GM18870 (cell line): Measurements from ENCODE around the gene CD99.

ENCODE experiments used
- ATAC-seq: cut with Tn5 transposase; IDR thresholded peaks from one replicate; pipeline ENCODE4 v1.9.1; 2021; ENCODE audit warnings: moderate library complexity; ENCODE audit not compliant: unreplicated experiment

CD99 gene

GRCh38 chrX:2697741-2698299 lies 6.7 kb downstream of the CD99 start:
- no peak for ATAC-seq

- no peak for ATAC-seq
Measured at GRCh38 chrX:2698604-2699003, 7.5 kb downstream of the CD99 start.

- no peak for ATAC-seq
Measured at GRCh38 chrX:2699959-2700358, 8.9 kb downstream of the CD99 start.

DNA sequence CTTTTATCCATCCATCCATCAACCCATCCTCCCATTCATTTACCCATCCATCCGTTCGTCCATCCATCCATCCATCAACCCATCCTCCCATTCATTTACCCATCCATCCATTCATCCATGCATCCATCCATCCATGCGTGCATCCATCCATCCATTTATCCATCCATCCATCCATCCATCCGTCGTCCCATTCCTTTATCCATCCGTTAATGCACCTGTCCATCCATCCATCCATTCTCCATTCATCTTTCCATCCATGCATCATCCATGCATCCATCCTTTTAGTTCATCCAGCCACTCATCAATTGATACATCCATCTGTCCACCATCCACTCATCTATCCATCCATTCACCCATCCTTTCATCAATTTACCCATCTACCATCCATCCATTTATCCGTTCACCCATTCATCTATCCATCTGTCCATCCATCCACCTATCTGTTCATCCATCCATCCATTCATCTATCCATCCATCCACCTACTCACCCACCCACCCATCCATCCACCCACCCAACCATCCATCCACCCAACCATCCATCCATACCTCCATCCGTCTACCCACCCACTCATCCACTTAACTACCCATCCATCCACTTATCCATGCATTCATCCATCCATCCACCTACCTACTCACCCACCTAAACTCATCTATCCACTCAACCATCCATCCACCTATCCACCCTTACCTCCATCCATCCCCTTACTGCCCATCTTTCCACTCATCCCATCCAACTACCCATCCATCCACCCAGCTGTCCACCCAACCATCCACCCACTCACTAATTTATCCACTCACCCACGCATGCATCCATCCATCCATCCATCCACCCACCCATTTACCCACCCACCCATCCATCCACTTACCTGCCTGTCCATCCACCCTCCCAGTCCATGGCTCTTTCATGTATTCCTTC lies 9.6 kb downstream of the CD99 start:
- ATAC-seq = no peak

DNA sequence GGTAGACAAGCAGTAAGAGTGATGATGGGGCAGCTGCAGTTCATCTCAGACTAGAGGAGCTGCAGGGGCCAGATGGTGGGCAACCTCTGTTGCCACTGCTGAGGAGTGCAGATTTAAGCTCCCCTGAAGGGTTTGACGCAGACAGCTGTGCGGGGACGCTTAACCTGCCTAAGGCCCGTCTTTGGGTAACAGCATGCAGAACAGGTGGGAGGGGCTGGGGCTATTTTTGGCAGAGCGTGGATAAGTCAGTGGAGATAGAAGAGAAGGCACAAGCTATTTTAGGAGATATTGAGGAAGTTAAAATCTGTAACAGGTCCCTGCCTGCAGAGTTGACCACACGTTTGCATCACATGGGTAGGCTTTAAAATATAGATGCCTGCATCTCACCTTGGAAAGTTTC lies 10.5 kb downstream of the CD99 start:
- no peak for ATAC-seq

DNA sequence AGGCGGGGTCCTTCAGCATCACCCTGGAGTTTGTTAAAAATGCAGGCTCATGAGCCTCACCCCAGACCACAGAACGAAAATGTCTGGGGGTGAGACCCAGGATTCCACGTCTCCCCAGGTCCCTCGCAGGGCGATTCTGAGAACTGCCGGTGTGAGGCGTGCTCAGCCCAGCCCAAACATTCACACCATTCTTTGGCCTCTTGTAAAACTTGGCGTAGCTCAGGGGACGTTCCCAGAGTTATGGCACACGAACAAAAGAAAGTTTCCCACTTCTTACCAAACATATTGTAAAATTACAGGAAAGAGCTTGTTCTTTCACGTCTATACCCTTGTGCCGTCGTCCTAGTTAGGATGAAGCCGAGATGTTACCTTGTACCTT lies 12.9 kb downstream of the CD99 start:
- no peak for ATAC-seq

DNA sequence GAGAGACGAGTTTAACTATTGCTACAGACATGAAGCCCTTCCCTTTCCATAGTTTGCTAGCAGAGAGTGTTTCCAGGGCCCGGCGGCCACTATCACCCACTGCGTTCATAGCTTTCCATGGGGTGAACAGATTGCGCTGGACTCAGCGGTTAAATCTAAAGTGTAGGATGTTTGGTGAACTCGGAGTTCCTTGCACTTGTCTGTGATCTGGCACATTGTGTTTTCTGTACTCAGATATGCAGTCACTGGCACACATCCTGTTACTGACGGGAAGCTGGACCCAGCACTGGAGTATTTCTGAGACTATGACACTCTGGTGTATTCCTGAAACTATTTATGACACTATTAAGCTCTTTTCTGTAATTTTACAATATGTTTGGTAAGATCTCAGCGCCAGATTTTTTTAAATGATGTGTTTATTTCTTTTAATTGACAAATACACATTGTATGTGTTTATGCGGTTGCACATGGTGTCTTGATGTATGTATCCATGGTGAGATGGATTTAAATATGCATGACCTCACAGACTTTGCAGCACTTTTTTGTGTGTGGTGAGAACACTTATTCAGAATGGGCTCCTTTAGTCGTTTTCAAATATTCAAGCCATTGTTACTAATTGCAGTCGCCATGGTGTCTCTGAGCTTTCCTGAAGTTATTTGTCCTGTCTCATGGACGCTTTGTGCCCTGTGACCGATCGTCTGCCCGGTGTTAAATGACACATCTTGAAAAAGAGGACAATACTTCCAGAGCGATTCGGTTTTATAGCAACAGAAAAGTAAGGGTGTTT lies 14.1 kb downstream of the CD99 start:
- ATAC-seq = no peak

GRCh38 chrX:2707334-2707760 lies 16.3 kb downstream of the CD99 start:
- peak; percentile 96 for ATAC-seq

- ATAC-seq = no peak
Measured at GRCh38 chrX:2708021-2708420, 16.9 kb downstream of the CD99 start.

GRCh38 chrX:2708592-2709188 lies 17.6 kb downstream of the CD99 start:
- no peak for ATAC-seq

DNA sequence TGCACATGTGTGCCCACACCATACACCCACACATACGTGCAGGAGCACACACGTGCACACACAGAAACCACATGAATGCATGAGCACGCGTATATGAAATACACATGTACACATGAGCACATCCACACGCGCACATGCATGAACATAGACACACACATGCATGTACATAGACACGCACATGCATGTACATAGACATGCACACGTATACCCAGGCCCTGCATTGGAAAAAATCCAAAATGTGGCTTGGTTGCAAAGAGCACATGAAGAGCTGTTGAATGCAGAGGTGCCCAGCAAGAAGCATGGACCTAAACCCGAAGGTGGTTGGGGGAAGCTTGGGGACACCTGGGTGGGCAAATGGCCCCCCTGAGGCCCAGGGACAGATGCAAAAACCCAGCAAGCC lies 18.5 kb downstream of the CD99 start:
- ATAC-seq = no peak

DNA sequence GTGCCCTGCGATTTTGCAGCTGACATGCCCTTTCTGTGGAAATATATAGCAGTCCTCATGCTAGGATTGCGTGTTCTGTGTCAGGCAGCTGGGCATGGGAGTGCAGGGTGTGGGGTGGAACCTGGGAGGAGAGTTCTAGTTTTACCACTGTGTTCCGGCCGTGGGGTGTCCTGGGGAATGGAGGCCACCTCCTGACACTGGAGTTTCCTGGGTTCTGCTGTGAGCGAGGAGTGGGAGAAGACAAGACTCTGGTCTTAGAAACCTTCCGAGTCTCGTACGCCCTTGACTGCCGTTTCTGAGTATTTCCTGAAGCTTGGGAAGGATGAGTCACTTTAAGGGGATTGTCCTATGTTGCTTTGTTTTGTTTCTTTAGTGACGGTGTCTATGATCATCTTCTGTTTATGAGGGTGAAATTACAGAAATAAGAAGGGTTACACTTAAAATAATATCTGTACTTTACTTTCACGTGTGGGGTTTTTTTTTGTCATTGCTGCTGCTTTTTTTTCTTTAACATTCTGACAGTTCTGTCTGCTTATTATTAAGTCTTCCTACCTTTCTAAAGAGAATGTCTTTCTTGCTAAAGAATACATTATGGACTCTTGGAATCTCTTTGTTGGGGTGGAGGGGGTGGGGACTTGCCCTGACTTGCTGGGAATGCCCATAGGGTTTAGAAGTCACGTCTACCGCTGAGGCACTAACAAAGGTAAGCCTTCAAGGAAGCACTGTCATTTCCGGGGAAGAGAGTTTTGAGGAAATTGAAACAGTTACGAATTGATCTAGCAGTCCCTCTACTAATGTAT lies 19.1 kb downstream of the CD99 start:
- no peak for ATAC-seq

DNA sequence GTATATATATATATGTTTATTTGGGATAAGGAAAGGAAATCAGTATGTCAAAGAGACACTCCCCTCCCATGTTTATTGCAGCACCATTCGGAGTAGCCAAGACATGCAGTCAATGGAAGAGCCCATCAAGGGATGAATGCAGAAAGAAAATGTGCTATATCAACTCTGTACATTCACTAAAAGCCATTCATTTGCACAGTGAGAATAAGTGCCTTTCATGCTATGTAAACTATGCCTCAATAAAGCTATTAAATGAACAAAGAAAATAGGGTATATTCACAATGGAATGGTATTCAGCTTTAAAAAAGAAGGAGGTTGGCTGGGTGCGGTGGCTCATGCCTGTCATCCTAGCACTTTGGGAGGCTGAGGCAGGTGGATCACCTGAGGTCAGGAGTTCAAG lies 20.3 kb downstream of the CD99 start:
- ATAC-seq = no peak

GRCh38 chrX:2712428-2712827 lies 21.3 kb downstream of the CD99 start:
- no peak for ATAC-seq

DNA sequence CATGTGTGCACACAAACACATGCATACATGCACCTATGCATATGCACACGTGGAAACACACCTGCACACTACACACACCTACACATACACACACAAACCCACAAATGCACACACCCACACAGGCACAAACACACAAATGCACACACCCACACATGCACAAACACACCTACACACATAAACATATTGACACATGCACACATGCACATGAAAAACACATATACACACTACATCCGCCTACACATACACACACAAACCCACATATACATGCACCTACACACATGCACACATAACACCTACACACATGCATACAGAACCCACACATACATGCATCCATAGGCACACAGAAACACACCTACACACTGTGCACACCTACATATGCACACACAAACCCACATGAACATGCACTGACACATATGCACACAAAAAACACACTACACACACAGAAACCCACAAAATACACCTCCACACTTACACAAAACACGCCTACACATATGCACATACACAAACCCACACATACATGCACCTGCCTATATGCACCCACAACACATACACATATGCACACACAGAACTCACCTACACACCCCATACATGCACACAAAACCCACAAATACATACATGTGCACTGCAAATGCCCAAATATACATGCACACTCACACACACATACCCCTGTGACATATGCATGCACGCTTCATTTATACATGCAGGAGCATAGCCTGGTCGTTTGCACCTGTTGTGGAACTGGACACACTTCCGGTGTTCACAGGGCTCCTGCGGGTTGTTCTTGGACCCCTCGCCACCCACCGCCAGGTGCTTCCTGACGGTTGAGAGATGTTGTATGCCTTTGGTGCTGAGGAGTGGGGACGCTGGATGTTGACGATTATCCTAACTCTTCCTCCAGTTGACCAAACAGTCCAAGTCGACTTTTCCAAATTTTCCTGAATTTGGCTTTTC lies 22.1 kb downstream of the CD99 start:
- no peak for ATAC-seq

- ATAC-seq = no peak
Measured at GRCh38 chrX:2714551-2714950, 23.5 kb downstream of the CD99 start.

GRCh38 chrX:2715066-2715600 lies 24.0 kb downstream of the CD99 start:
- ATAC-seq = no peak

DNA sequence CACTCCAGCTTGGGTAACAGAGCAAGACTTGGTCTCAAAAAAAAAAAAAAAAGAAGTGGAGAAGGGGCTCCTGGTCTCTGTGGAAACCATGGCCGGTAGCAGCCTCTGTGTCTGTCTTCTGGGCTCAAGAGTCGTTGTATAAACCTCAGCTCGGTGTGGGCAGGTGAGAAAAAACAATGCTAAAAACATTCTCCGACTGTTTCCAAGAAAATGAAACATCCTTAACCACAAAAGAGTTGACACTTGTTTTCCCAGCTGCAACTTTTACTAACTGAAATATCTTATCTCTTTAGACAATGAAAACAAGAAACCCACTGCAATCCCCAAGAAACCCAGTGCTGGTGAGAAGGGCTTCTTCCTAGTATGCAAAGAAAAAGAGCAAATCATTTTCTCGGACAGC lies 26.2 kb downstream of the CD99 start:
- no peak for ATAC-seq

GRCh38 chrX:2718821-2719220 lies 27.7 kb downstream of the CD99 start:
- ATAC-seq = no peak
